ENCODE measurements around the gene MZF1. TPM values are rescaled to one million over a fixed set of nuclear protein-coding genes. Genes with fewer than 3 reads are reported as not detected.

MZF1 gene
- total RNA-seq, 1 experiment from 2014 or later: 33.0 TPM

DNA sequence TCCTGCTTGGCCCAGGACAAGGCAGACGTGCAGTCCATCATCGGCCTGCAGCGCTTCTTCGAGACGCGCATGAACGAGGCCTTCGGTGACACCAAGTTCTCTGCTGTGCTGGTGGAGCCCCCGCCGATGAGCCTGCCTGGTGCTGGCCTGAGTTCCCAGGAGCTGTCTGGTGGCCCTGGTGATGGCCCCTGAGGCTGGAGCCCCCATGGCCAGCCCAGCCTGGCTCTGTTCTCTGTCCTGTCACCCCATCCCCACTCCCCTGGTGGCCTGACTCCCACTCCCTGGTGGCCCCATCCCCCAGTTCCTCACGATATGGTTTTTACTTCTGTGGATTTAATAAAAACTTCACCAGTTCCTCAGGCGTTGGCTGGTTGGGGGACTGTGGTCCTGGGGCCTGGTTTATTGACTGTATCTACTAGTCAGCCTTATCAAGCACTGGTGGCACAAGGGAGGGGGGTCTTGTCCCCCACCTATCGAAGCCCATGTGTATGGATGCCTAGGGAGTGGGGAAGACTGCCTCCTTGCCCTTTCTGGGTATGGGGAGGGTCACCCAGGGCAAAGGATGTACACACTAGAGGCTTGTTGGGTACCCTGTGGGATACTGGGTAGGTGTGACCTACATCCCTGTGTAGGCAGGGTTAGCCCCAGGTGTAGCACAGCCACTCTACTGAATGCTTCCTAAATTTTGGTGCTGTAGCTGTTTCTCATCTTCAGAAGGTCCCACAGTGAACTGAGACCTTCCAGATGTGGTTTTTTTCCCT, 22.6 kb downstream of the MZF1 start:
- POLR2A ChIA-PET: interaction anchor here (0.8 kb wide), 1 partner anchor 9 kb away, joined by 3 read pairs; no protein-coding TSS in a partner anchor
- H3K36me3 ChIP-seq (ENCODE audit: control insufficient read depth in 1 of 2, insufficient read depth in 2 of 2, low read length in 2 of 2): peaks cover 52 to 64% of the 10 kb centered on the region in 2 experiments; a peak in 3 of 4 replicates

DNA sequence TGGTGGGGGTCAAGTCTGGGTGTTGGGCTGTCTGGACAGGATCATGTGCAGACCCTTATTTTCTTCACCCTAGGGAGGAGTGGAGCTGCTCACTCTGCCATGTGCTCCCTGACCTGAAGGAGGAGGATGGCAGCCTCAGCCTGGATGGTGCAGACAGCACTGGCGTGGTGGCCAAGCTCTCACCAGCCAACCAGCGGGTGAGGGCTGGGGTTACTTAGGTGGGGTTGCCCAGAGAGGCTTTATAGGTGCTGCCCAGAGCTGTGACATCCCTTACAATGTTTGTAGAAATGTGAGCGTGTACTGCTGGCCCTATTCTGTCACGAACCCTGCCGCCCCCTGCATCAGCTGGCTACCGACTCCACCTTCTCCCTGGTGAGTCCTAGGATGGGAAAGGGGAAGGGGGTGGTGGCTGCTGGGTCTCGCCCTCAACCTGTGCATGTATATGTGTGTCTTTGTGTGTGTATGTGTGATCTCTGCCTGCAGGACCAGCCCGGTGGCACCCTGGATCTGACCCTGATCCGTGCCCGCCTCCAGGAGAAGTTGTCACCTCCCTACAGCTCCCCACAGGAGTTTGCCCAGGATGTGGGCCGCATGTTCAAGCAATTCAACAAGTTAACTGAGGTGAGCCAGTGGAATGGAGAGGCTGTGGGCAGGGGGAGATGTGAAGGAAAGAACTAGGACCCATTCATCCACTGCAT, 23.3 kb downstream of the MZF1 start:
- H3K27me3 ChIP-seq (ENCODE audit: insufficient read depth, low read length): no peaks in the 10 kb centered on the region
- H3K4me3 ChIP-seq (replicated peaks in 1 of 2; ENCODE audit: low read depth in 1 of 2, low read length in 2 of 2): no peak overlapping the region
- H3K36me3 ChIP-seq (ENCODE audit: control insufficient read depth in 1 of 2, insufficient read depth in 2 of 2, low read length in 2 of 2): peaks cover 52 to 65% of the 10 kb centered on the region in 2 experiments; a peak in 3 of 4 replicates
- ChIA-PET POLR2A (interaction anchor here (0.8 kb wide), 1 partner anchor 10 kb away, joined by 3 read pairs; no protein-coding TSS in a partner anchor), CTCF (no interaction called here), RAD21 (ENCODE audit: low non-redundant PET in 1 of 2, low total read pairs in 2 of 2, uncharacterized antibody in 2 of 2, unreplicated experiment in 2 of 2) (no interaction called here)
- H3K27ac ChIP-seq (ENCODE audit: low read depth, low read length): peak overlapping the region; percentile 10; the same call in 1 of the 2 replicates
- no TSS peak for BruUV-seq (replicated peaks)
- no peak overlapping the region for H3K4me2 ChIP-seq (ENCODE audit: low read length)
- peaks cover 83% of the 10 kb centered on the region for H3K79me2 ChIP-seq (ENCODE audit: insufficient read depth, low read length)
- H2AFZ ChIP-seq (ENCODE audit: low read depth, low read length, poor library complexity, severe bottlenecking): no peak overlapping the region
- DNase-seq (ENCODE audit: low read depth, low spot score) (no peak), ATAC-seq (no peak)
- H4K20me1 ChIP-seq (ENCODE audit: insufficient read depth): peaks cover 32% of the 10 kb centered on the region; the same call in 1 of the 2 replicates
- H3K9me2 ChIP-seq (ENCODE audit: insufficient read depth): no peaks in the 10 kb centered on the region
- H3K9me3 ChIP-seq (ENCODE audit: control insufficient read depth in 1 of 2, insufficient read depth in 1 of 2, low read depth in 1 of 2, low read length in 2 of 2): no peaks in the 10 kb centered on the region
- peaks cover 19 to 27% of the 10 kb centered on the region in 2 experiments; a peak in 3 of 4 replicates for H3K4me1 ChIP-seq (ENCODE audit: control insufficient read depth in 1 of 2, insufficient read depth in 2 of 2, low read length in 2 of 2)
- intact Hi-C loops (cut with micrococcal nuclease): no loop called here
- H3K9ac ChIP-seq (ENCODE audit: low read length): no peak overlapping the region
- TF ChIP-seq, protein P1, sequence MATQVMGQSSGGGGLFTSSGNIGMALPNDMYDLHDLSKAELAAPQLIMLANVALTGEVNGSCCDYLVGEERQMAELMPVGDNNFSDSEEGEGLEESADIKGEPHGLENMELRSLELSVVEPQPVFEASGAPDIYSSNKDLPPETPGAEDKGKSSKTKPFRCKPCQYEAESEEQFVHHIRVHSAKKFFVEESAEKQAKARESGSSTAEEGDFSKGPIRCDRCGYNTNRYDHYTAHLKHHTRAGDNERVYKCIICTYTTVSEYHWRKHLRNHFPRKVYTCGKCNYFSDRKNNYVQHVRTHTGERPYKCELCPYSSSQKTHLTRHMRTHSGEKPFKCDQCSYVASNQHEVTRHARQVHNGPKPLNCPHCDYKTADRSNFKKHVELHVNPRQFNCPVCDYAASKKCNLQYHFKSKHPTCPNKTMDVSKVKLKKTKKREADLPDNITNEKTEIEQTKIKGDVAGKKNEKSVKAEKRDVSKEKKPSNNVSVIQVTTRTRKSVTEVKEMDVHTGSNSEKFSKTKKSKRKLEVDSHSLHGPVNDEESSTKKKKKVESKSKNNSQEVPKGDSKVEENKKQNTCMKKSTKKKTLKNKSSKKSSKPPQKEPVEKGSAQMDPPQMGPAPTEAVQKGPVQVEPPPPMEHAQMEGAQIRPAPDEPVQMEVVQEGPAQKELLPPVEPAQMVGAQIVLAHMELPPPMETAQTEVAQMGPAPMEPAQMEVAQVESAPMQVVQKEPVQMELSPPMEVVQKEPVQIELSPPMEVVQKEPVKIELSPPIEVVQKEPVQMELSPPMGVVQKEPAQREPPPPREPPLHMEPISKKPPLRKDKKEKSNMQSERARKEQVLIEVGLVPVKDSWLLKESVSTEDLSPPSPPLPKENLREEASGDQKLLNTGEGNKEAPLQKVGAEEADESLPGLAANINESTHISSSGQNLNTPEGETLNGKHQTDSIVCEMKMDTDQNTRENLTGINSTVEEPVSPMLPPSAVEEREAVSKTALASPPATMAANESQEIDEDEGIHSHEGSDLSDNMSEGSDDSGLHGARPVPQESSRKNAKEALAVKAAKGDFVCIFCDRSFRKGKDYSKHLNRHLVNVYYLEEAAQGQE (IDR thresholded peaks at IDR 0.05; ENCODE audit: low read depth): no peak
- TF ChIP-seq ELF1 (IDR thresholded peaks at IDR 0.05; ENCODE audit: borderline replicate concordance, low read depth) (no peak), ZFX (IDR thresholded peaks at IDR 0.05) (no peak), POLR2A (IDR thresholded peaks at IDR 0.05; ENCODE audit: borderline replicate concordance, extremely low read depth, insufficient read depth, insufficient read length) (no peak), POLR2AphosphoS5 (IDR thresholded peaks at IDR 0.05; ENCODE audit: low read depth, low read length) (no peak), TCF7L2 (IDR thresholded peaks at IDR 0.05; ENCODE audit: borderline replicate concordance, extremely low read depth, insufficient read depth, insufficient read length) (no peak), FOSL1 (IDR thresholded peaks at IDR 0.05; ENCODE audit: low read depth) (no peak), EGR1 (IDR thresholded peaks at IDR 0.05; ENCODE audit: low read depth) (no peak), JUND (IDR thresholded peaks at IDR 0.05) (no peak)
- TF ChIP-seq, protein P2, sequence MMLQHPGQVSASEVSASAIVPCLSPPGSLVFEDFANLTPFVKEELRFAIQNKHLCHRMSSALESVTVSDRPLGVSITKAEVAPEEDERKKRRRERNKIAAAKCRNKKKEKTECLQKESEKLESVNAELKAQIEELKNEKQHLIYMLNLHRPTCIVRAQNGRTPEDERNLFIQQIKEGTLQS (IDR thresholded peaks at IDR 0.05): no peak
- TF ChIP-seq, protein P3, sequence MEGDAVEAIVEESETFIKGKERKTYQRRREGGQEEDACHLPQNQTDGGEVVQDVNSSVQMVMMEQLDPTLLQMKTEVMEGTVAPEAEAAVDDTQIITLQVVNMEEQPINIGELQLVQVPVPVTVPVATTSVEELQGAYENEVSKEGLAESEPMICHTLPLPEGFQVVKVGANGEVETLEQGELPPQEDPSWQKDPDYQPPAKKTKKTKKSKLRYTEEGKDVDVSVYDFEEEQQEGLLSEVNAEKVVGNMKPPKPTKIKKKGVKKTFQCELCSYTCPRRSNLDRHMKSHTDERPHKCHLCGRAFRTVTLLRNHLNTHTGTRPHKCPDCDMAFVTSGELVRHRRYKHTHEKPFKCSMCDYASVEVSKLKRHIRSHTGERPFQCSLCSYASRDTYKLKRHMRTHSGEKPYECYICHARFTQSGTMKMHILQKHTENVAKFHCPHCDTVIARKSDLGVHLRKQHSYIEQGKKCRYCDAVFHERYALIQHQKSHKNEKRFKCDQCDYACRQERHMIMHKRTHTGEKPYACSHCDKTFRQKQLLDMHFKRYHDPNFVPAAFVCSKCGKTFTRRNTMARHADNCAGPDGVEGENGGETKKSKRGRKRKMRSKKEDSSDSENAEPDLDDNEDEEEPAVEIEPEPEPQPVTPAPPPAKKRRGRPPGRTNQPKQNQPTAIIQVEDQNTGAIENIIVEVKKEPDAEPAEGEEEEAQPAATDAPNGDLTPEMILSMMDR (IDR thresholded peaks at IDR 0.05 in 2 of 3, conservative IDR thresholded peaks at IDR 0.05 in 1 of 3; ENCODE audit: borderline replicate concordance in 1 of 3, insufficient read depth in 1 of 3, low read depth in 2 of 3, low read length in 2 of 3): no peak

More for the DNA sequence above, 22.6 kb downstream of the MZF1 start:
- Histone ChIP-seq H3K9ac (ENCODE audit: low read length) (no peak overlapping the region), H2AFZ (ENCODE audit: low read depth, low read length, poor library complexity, severe bottlenecking) (no peak overlapping the region), H3K27me3 (ENCODE audit: insufficient read depth, low read length) (no peaks in the 10 kb centered on the region), H3K4me2 (ENCODE audit: low read length) (no peak overlapping the region), H3K79me2 (ENCODE audit: insufficient read depth, low read length) (peaks cover 76% of the 10 kb centered on the region), H3K9me2 (ENCODE audit: insufficient read depth) (no peaks in the 10 kb centered on the region), H3K4me3 (replicated peaks in 1 of 2; ENCODE audit: low read depth in 1 of 2, low read length in 2 of 2) (no peak overlapping the region), H3K4me1 (ENCODE audit: control insufficient read depth in 1 of 2, insufficient read depth in 2 of 2, low read length in 2 of 2) (peaks cover 19 to 29% of the 10 kb centered on the region in 2 experiments; a peak in 3 of 4 replicates), H3K27ac (ENCODE audit: low read depth, low read length) (no peak overlapping the region), H4K20me1 (ENCODE audit: insufficient read depth) (peaks cover 25% of the 10 kb centered on the region; the same call in 1 of the 2 replicates), H3K9me3 (ENCODE audit: control insufficient read depth in 1 of 2, insufficient read depth in 1 of 2, low read depth in 1 of 2, low read length in 2 of 2) (no peaks in the 10 kb centered on the region)
- ChIA-PET CTCF (interaction anchor here (1.2 kb wide), 1 partner anchor 31 kb away, joined by 3 read pairs; the partner anchor contains the start of gene ZBTB45), RAD21 (ENCODE audit: low non-redundant PET in 1 of 2, low total read pairs in 2 of 2, uncharacterized antibody in 2 of 2, unreplicated experiment in 2 of 2) (no interaction called here)
- BruUV-seq (replicated peaks): no TSS peak
- intact Hi-C loops (cut with micrococcal nuclease): no loop called here
- TF ChIP-seq TCF7L2 (IDR thresholded peaks at IDR 0.05; ENCODE audit: borderline replicate concordance, extremely low read depth, insufficient read depth, insufficient read length) (no peak), POLR2AphosphoS5 (IDR thresholded peaks at IDR 0.05; ENCODE audit: low read depth, low read length) (peak; percentile 23; the same call in 1 of the 2 replicates)
- ATAC-seq: no peak
- DNase-seq (ENCODE audit: low read depth, low spot score): no peak

All from HCT116 (cell line).